Smooth muscle cell (in vitro differentiated cells): ENCODE measurements around the gene CHRM5. TPM values are rescaled to one million over a fixed set of nuclear protein-coding genes. Genes with fewer than 3 reads are reported as not detected.

Experiments used
- DNase-seq: peaks from one replicate; lab custom pipeline; 2025; ENCODE audit not compliant: unreplicated experiment; lab: John Stamatoyannopoulos, UW
- H2AFZ ChIP-seq: fragments of 200-600 bp; sonication (generic); 2 replicates; pipeline ENCODE4 v1.6.0; 2016; ENCODE audit warnings: antibody characterized with exemption, low read depth, mild to moderate bottlenecking
- H3F3A ChIP-seq: fragments of 200-600 bp; sonication (generic); 2 replicates; pipeline ENCODE4 v1.6.0; 2017; ENCODE audit warnings: antibody characterized with exemption, low read depth
- H3K27ac ChIP-seq: fragments of 200-600 bp; sonication (generic); 2 replicates; pipeline ENCODE4 v1.5.1; 2016; ENCODE audit warnings: low read depth, mild to moderate bottlenecking
- H3K27me3 ChIP-seq: fragments of 200-600 bp; sonication (generic); 2 replicates; pipeline ENCODE4 v1.6.1; 2016; ENCODE audit warnings: low read depth, mild to moderate bottlenecking
- H3K36me3 ChIP-seq: fragments of 200-600 bp; sonication (generic); 2 replicates; pipeline ENCODE4 v1.5.1; 2016; ENCODE audit warnings: low read depth
- H3K4me1 ChIP-seq: fragments of 200-600 bp; sonication (generic); 2 replicates; pipeline ENCODE4 v1.5.1; 2016; ENCODE audit warnings: low read depth
- H3K4me2 ChIP-seq: fragments of 200-600 bp; sonication (generic); 2 replicates; pipeline ENCODE4 v1.6.0; 2016; ENCODE audit warnings: mild to moderate bottlenecking
- H3K4me3 ChIP-seq: fragments of 200-600 bp; sonication (generic); 2 replicates; pipeline ENCODE4 v1.5.1; 2016; ENCODE audit warnings: mild to moderate bottlenecking
- H3K79me2 ChIP-seq: fragments of 200-600 bp; sonication (generic); 2 replicates; pipeline ENCODE4 v1.6.0; 2016; ENCODE audit warnings: low read depth, mild to moderate bottlenecking
- H3K9ac ChIP-seq: fragments of 200-600 bp; sonication (generic); 2 replicates; pipeline ENCODE4 v1.6.0; 2016; ENCODE audit warnings: low read depth
- H3K9me3 ChIP-seq: fragments of 200-600 bp; sonication (generic); replicated peaks from 2 replicates; pipeline ENCODE4 v1.5.1; 2016; ENCODE audit warnings: low read depth
- H4K20me1 ChIP-seq: fragments of 200-600 bp; sonication (generic); 2 replicates; pipeline ENCODE4 v1.6.0; 2016; ENCODE audit warnings: low read depth
- WGBS: methylation state at CpG from one replicate; pipeline ENCODE4 v1.1.7; 2016; ENCODE audit warnings: low lambda C conversion rate; 5-methylcytosine and 5-hydroxymethylcytosine counted together
- polyA plus RNA-seq: library from polyadenylated mRNA; unstranded; fragments of >200 nt; fragmentation: Nextera tagmentation; extraction: Ambion mirVana; gene quantifications from 2 replicates; pipeline ENCODE4 v1.2.1, GENCODE V29; 2016
- total RNA-seq: library from RNA; depleted of rRNA; stranded (reverse); fragments of >200 nt; gene quantifications from 2 replicates; pipeline ENCODE4 v1.2.3, GENCODE V29; 2014
- TF ChIP-seq, protein P1 (sequence below): fragments of 200-600 bp; sonication (generic); IDR thresholded peaks from 2 replicates; pipeline ENCODE4 v1.5.1; 2017; ENCODE audit warnings: borderline replicate concordance, mild to moderate bottlenecking, antibody characterized with exemption; ENCODE audit not compliant: insufficient read depth, poor library complexity, severe bottlenecking

CHRM5 gene
- total and polyA plus RNA-seq, 2 experiments from 2014 or later: 0.05 TPM; not detected in 1

DNA sequence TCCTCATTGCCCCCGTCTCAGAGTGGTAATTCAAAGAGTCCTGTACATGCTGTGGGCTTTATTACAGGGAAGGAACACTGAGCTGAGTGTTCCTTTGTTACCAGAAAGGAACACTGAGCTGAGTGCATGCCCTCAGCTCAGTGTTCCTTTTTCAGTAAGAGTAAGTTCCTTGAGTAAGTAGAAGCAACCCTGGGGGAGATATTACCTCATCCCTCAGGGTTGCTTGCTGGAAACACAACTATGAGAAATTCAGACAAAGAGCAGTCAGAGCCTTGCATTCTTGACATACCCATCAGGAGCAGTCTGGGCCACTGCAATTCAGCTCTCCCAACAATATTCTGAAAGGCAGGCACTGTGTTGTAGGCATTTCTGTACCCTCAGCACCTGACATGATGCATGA lies 17.0 kb downstream of the CHRM5 start:
- Histone ChIP-seq H3K36me3 (no peaks in the 10 kb centered on the region), H3K4me1 (peaks cover 3% of the 10 kb centered on the region), H3K9ac (peak overlapping the region; percentile 42), H3K27ac (peak overlapping the region; percentile 64), H3K79me2 (no peaks in the 10 kb centered on the region), H4K20me1 (no peaks in the 10 kb centered on the region), H3K9me3 (no peaks in the 10 kb centered on the region), H2AFZ (no peak overlapping the region), H3F3A (no peaks in the 10 kb centered on the region), H3K4me2 (no peak overlapping the region), H3K4me3 (no peak overlapping the region), H3K27me3 (no peaks in the 10 kb centered on the region)
- 62% methylated on average over 1 of the region's 1 CpG for WGBS
- TF ChIP-seq, protein P1, sequence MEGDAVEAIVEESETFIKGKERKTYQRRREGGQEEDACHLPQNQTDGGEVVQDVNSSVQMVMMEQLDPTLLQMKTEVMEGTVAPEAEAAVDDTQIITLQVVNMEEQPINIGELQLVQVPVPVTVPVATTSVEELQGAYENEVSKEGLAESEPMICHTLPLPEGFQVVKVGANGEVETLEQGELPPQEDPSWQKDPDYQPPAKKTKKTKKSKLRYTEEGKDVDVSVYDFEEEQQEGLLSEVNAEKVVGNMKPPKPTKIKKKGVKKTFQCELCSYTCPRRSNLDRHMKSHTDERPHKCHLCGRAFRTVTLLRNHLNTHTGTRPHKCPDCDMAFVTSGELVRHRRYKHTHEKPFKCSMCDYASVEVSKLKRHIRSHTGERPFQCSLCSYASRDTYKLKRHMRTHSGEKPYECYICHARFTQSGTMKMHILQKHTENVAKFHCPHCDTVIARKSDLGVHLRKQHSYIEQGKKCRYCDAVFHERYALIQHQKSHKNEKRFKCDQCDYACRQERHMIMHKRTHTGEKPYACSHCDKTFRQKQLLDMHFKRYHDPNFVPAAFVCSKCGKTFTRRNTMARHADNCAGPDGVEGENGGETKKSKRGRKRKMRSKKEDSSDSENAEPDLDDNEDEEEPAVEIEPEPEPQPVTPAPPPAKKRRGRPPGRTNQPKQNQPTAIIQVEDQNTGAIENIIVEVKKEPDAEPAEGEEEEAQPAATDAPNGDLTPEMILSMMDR: no peak
- DNase-seq: no peak

DNA sequence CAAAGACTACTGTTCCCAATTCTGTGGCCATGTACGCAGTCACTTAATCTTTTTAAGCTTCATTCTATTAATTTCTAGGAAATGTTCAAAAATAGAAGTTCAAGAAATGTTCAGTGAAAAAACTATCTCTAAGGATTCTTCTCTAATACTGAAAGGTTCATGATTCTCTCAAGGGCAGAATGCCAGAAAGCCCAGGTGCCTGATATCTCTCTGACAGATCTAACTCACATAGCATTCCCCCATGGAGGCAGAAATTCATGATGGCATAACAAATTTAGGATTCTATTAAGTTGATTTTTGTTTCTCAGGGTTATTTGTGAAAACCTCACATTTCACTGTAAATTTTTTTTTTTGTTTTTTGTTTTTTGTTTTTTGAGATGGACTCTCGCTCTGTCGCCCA lies 17.5 kb downstream of the CHRM5 start:
- H4K20me1 ChIP-seq: no peaks in the 10 kb centered on the region
- H3K9me3 ChIP-seq: no peaks in the 10 kb centered on the region
- H3K4me3 ChIP-seq: no peak overlapping the region
- peaks cover 3% of the 10 kb centered on the region for H3K4me1 ChIP-seq
- no peak overlapping the region for H3K4me2 ChIP-seq
- H3K27ac ChIP-seq: peak overlapping the region; percentile 42
- no peak for DNase-seq
- peak overlapping the region; percentile 16 for H3K9ac ChIP-seq
- H3K27me3 ChIP-seq: no peaks in the 10 kb centered on the region
- H3K36me3 ChIP-seq: no peaks in the 10 kb centered on the region
- TF ChIP-seq, protein P1: no peak
- no peaks in the 10 kb centered on the region for H3K79me2 ChIP-seq
- no peaks in the 10 kb centered on the region for H3F3A ChIP-seq
- WGBS: 67% methylated on average over 3 of the region's 3 CpGs
- H2AFZ ChIP-seq: no peak overlapping the region

DNA sequence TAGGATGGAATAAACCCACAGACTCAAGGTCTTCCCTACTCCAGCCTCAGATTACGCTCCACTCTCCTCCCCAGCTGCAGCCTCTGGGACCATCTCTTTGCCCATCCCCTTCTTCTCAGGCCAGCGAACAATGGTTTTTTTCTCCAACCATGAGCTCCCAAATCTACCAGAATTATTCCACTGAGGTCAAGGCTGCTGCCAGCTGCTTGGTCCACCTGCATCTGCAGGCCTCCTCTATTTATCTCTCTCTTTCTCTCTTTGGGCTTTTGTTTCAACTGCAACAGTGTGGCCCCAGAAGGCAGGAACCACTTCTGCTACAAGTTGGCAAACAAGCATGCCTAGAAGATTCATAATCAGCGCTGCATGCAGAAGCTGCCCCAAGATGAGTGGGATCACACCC lies 19.1 kb downstream of the CHRM5 start:
- Histone ChIP-seq H3K36me3 (no peaks in the 10 kb centered on the region), H3K27me3 (no peaks in the 10 kb centered on the region), H3K4me3 (no peak overlapping the region), H3K9me3 (no peaks in the 10 kb centered on the region), H3K27ac (no peak overlapping the region), H3K9ac (no peak overlapping the region), H3F3A (no peaks in the 10 kb centered on the region), H2AFZ (no peak overlapping the region), H3K4me1 (peaks cover 3% of the 10 kb centered on the region), H4K20me1 (no peaks in the 10 kb centered on the region), H3K4me2 (no peak overlapping the region), H3K79me2 (no peaks in the 10 kb centered on the region)
- WGBS: 97% methylated on average over 3 of the region's 3 CpGs
- TF ChIP-seq, protein P1: no peak
- DNase-seq: no peak

DNA sequence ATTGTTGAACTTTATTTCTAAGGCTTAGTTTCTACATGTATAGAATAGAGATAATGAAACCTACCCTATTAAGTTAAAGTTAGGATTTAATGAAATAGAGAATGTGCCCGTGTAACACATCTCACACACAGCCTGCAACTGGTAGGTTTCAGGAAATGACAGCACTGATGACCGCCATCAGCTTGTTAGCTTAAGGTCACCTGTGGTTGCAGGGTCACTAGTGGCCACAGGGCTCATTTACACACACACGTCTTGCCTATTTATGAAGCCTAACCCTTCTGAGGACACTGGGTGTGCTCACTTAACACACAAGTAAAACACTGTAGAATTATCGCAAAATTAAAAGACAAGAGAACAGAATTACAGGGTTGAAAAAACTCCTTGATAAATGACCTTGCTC lies 20.1 kb downstream of the CHRM5 start:
- Histone ChIP-seq H2AFZ (no peak overlapping the region), H3K27me3 (no peaks in the 10 kb centered on the region), H3K4me3 (no peak overlapping the region), H3K4me2 (no peak overlapping the region), H4K20me1 (no peaks in the 10 kb centered on the region), H3K79me2 (no peaks in the 10 kb centered on the region), H3K36me3 (no peaks in the 10 kb centered on the region), H3K27ac (no peak overlapping the region), H3F3A (no peaks in the 10 kb centered on the region), H3K9me3 (no peaks in the 10 kb centered on the region), H3K9ac (no peak overlapping the region), H3K4me1 (peaks cover 3% of the 10 kb centered on the region)
- no peak for DNase-seq
- TF ChIP-seq, protein P1: no peak
- WGBS: 90% methylated on average over 4 of the region's 4 CpGs
